GM12878 (cell line): ENCODE measurements around the gene TTC4.

Experiments used
- CHD1 ChIP-seq: IDR thresholded peaks from 2 replicates; pipeline ENCODE4 v1.6.1; 2012; ENCODE audit warnings: low read depth, low read length, improper control_type of control experiment
- POLR2AphosphoS5 ChIP-seq: IDR thresholded peaks from 2 replicates; pipeline ENCODE4 v1.6.1; 2011; ENCODE audit warnings: mild to moderate bottlenecking, low read length, inconsistent platforms
- SIN3A ChIP-seq: IDR thresholded peaks from 2 replicates; pipeline ENCODE4 v1.6.1; 2012; ENCODE audit warnings: low read depth, low read length, improper control_type of control experiment
- WRNIP1 ChIP-seq: IDR thresholded peaks from 2 replicates; pipeline ENCODE4 v1.6.1; 2011; ENCODE audit warnings: low read depth, low read length, improper control_type of control experiment, borderline replicate concordance
- ZNF24 ChIP-seq: fragments of 450-650 bp; IDR thresholded peaks from 2 replicates; pipeline ENCODE4 v1.6.1; 2017; ENCODE audit warnings: antibody characterized with exemption, mild to moderate bottlenecking
- ZNF274 ChIP-seq: IDR thresholded peaks from one replicate; pipeline ENCODE4 v1.8.0; 2011; ENCODE audit not compliant: insufficient read length, insufficient read depth
- TF ChIP-seq, protein P1 (sequence below), 3 experiments: IDR thresholded peaks in 2 of 3; conservative IDR thresholded peaks in 1 of 3; 2 replicates each; pipeline ENCODE4 v1.5.1; 2011; ENCODE audit warnings: low read depth in 3 of 3, low read length in 3 of 3, mild to moderate bottlenecking in 3 of 3, control low read depth in 2 of 3, moderate library complexity in 2 of 3, inconsistent platforms in 1 of 3, mixed read lengths in 1 of 3; ENCODE audit not compliant: control insufficient read depth in 2 of 3, insufficient read depth in 1 of 3; ENCODE audit errors: extremely low read depth in 1 of 3

DNA sequence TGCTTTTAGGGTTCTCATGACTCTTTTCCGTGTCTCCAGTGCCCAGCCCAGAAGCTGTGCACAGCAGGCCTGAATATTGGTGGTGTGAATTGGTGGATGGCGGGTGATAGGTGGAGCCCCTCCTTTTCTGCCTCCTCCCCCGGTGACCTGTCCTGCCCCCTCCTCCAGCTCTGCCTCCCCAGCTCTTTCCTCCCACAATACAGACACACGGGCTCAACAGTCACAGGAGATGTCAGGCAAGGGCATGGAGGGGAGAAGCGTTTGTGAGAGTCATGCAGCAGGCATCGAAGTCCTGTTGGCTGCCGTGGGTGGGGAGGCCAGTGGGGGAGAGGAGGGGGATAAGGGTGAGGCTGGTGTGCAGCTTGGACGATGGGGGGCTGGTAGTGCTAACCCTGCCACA, 17.3 kb upstream of the TTC4 start:
- TF ChIP-seq, protein P1, sequence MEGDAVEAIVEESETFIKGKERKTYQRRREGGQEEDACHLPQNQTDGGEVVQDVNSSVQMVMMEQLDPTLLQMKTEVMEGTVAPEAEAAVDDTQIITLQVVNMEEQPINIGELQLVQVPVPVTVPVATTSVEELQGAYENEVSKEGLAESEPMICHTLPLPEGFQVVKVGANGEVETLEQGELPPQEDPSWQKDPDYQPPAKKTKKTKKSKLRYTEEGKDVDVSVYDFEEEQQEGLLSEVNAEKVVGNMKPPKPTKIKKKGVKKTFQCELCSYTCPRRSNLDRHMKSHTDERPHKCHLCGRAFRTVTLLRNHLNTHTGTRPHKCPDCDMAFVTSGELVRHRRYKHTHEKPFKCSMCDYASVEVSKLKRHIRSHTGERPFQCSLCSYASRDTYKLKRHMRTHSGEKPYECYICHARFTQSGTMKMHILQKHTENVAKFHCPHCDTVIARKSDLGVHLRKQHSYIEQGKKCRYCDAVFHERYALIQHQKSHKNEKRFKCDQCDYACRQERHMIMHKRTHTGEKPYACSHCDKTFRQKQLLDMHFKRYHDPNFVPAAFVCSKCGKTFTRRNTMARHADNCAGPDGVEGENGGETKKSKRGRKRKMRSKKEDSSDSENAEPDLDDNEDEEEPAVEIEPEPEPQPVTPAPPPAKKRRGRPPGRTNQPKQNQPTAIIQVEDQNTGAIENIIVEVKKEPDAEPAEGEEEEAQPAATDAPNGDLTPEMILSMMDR (IDR thresholded peaks at IDR 0.05 in 2 of 3, conservative IDR thresholded peaks at IDR 0.05 in 1 of 3; ENCODE audit: control insufficient read depth in 2 of 3, extremely low read depth in 1 of 3, insufficient read depth in 1 of 3, low read depth in 3 of 3, low read length in 3 of 3): no peak
- no peak for TF ChIP-seq ZNF274
- TF ChIP-seq POLR2AphosphoS5: no peak
- TF ChIP-seq ZNF24: no peak
- no peak for TF ChIP-seq CHD1
- TF ChIP-seq WRNIP1: no peak
- no peak for TF ChIP-seq SIN3A
